Activated CD8-positive, alpha-beta T cell treated with anti-CD3 and anti-CD28 coated beads for 36 hours (primary cell): ENCODE measurements around the gene PRPF38A. TPM values are rescaled to one million over a fixed set of nuclear protein-coding genes. Genes with fewer than 3 reads are reported as not detected.

Experiments
- ATAC-seq: fragments of 200-7000 bp; cut with Tn5 transposase; one replicate; pipeline ENCODE4 v1.10.0; 2021; ENCODE audit warnings: mild to moderate bottlenecking, moderate library complexity
- CTCF ChIA-PET: fragments of 350-600 bp; sonication (Branson Sonifier 250); formaldehyde crosslinking; loops from one replicate; lab custom pipeline; 2021; ENCODE audit warnings: antibody characterized with exemption; lab: Charles Lee
- POLR2A ChIA-PET: fragments of 350-600 bp; sonication (Branson Sonifier 250); formaldehyde crosslinking; loops from one replicate; lab custom pipeline; 2021; ENCODE audit warnings: antibody characterized with exemption; lab: Charles Lee
- DNase-seq: peaks from one replicate; pipeline ENCODE4 v3.0.0-alpha.2; 2020
- H3K27ac Mint-ChIP-seq: one replicate; pipeline ENCODE4 v1.8.0; 2021; ENCODE audit warnings: mild to moderate bottlenecking, mixed read lengths
- H3K27me3 Mint-ChIP-seq: one replicate; pipeline ENCODE4 v1.8.0; 2021; ENCODE audit warnings: mixed read lengths
- H3K36me3 Mint-ChIP-seq: one replicate; pipeline ENCODE4 v1.8.0; 2021; ENCODE audit warnings: low read depth, mixed read lengths
- H3K4me1 Mint-ChIP-seq: one replicate; pipeline ENCODE4 v1.8.0; 2021; ENCODE audit warnings: low read depth, mixed read lengths
- H3K4me3 Mint-ChIP-seq: one replicate; pipeline ENCODE4 v1.8.0; 2021; ENCODE audit warnings: mild to moderate bottlenecking, moderate library complexity, mixed read lengths
- H3K9me3 Mint-ChIP-seq: one replicate; pipeline ENCODE4 v1.8.0; 2021; ENCODE audit warnings: mixed read lengths
- intact Hi-C: fragments of 100-400 bp; cut with micrococcal nuclease; formaldehyde crosslinking; loops from one replicate; pipeline ENCODE4 v1.10.0; 2022
- total RNA-seq, 2 experiments: library from RNA; stranded (reverse); gene quantifications; one replicate each; pipeline ENCODE4 v1.2.3, GENCODE V29; 2021
- TF ChIP-seq, protein P1 (sequence below): fragments of 200-600 bp; IDR thresholded peaks from one replicate; pipeline ENCODE4 v1.8.0; 2022; ENCODE audit warnings: antibody characterized with exemption, mild to moderate bottlenecking

PRPF38A gene
- total RNA-seq, 2 experiments from 2014 or later: 81.3 to 85.8 TPM

DNA sequence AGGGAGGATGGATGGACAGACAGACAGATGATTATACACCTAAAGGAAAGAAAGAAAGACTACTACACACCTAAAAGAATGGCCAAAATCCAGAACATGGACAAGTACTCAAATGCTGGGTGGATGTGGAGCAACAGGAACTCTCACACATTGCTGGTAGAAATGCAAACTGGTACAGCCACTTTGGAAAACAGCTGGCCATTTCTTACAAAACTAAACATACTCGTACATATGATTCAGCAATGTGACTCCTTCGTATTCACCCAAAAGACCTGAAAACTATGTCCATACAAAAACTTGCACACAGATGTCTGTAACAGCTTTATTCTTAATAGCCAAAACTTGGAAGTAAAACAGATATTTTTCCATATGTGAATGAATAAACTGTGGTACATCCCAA lies 51.3 kb downstream of the PRPF38A start:
- Mint-ChIP-seq H3K27me3 (no peaks in the 10 kb centered on the region), H3K36me3 (peaks cover 16% of the 10 kb centered on the region)

DNA sequence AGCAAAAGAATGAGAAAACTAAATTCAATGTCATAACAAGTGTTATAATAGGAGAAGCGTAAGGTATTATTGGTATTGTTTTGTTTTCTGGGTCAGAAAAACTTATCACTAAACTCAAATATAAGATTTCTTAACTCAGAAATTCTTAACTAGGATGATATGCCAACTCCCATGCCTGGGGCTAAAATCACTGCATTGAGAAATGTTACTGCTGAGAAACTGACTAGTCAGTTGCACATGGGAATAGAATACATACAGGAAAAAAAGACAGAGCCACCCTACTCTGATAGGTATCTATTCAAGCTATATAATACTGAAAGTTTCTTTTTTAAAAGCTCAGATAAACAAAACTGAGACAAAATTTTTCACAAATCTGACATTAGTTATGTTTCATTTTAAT lies 56.3 kb downstream of the PRPF38A start:
- ATAC-seq (no peak), DNase-seq (no peak)
- ChIA-PET POLR2A (no interaction called here), CTCF (interaction anchor here (1.7 kb wide), 1 partner anchor 14 kb away, joined by 4 read pairs; no protein-coding TSS in a partner anchor)
- H3K27me3 Mint-ChIP-seq: no peaks in the 10 kb centered on the region
- intact Hi-C loops: no loop called here
- H3K9me3 Mint-ChIP-seq: no peaks in the 10 kb centered on the region
- H3K4me3 Mint-ChIP-seq: no peak overlapping the region
- peaks cover 5% of the 10 kb centered on the region for H3K36me3 Mint-ChIP-seq
- H3K4me1 Mint-ChIP-seq: no peaks in the 10 kb centered on the region
- peak overlapping the region; percentile 26 for H3K27ac Mint-ChIP-seq
- TF ChIP-seq, protein P1, sequence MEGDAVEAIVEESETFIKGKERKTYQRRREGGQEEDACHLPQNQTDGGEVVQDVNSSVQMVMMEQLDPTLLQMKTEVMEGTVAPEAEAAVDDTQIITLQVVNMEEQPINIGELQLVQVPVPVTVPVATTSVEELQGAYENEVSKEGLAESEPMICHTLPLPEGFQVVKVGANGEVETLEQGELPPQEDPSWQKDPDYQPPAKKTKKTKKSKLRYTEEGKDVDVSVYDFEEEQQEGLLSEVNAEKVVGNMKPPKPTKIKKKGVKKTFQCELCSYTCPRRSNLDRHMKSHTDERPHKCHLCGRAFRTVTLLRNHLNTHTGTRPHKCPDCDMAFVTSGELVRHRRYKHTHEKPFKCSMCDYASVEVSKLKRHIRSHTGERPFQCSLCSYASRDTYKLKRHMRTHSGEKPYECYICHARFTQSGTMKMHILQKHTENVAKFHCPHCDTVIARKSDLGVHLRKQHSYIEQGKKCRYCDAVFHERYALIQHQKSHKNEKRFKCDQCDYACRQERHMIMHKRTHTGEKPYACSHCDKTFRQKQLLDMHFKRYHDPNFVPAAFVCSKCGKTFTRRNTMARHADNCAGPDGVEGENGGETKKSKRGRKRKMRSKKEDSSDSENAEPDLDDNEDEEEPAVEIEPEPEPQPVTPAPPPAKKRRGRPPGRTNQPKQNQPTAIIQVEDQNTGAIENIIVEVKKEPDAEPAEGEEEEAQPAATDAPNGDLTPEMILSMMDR: no peak

More for the DNA sequence above, 51.3 kb downstream of the PRPF38A start:
- DNase-seq (no peak), ATAC-seq (no peak)
- Mint-ChIP-seq H3K27ac (no peak overlapping the region), H3K4me3 (no peak overlapping the region), H3K9me3 (no peaks in the 10 kb centered on the region), H3K4me1 (no peaks in the 10 kb centered on the region)
- ChIA-PET POLR2A (no interaction called here), CTCF (no interaction called here)
- TF ChIP-seq, protein P1: no peak
- intact Hi-C loops: no loop called here

DNA sequence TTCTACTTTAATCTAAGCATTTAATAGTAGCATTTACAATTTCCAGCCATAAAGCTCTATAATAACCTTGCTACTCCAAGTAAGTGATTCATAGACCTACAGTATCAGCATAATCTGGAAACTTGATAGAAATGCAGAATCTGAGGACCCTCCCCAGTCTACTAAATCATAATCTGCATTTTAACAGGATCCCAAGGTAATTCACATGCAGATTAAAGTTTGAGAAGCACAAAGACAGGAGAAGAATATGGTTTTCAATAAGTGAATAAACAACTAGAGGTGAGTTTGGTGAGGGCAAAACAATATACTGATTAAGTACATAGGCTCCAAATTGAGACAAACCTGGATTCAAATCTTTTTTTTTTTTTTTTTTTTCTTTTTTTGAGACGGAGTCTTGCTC lies 57.4 kb downstream of the PRPF38A start:
- Mint-ChIP-seq H3K36me3 (peaks cover 5% of the 10 kb centered on the region), H3K4me3 (no peak overlapping the region), H3K9me3 (no peaks in the 10 kb centered on the region), H3K27me3 (no peaks in the 10 kb centered on the region), H3K27ac (no peak overlapping the region), H3K4me1 (no peaks in the 10 kb centered on the region)
- CTCF ChIA-PET: no interaction called here
- DNase-seq (no peak), ATAC-seq (no peak)
- POLR2A ChIA-PET: no interaction called here
- intact Hi-C loops: no loop called here
- TF ChIP-seq, protein P1: no peak

DNA sequence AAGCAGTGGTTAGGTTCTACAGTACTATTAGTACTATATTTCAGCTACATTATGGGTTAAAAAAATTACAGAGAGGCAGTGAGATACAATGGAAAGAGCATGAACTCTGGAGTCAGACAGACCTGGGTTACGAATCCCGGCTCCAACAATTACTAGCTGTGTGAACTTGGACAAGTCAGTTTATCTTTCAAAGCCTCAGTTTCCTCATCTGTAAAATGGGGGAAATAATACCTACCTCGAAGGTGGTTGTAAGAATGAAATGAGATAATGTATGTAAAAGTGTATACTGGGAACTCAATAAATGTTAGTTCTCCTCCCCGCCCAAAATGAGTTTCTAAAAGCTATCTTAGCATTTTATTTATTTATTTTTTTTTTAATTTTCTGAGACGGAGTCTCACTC lies 59.5 kb downstream of the PRPF38A start:
- Mint-ChIP-seq H3K4me3 (no peak overlapping the region), H3K9me3 (no peaks in the 10 kb centered on the region), H3K36me3 (peaks cover 6% of the 10 kb centered on the region), H3K4me1 (no peaks in the 10 kb centered on the region), H3K27me3 (no peaks in the 10 kb centered on the region), H3K27ac (no peak overlapping the region)
- ChIA-PET CTCF (interaction anchor here (0.9 to 1.9 kb wide), 2 partner anchors 12 to 203 kb away, joined by 3 to 6 read pairs; no protein-coding TSS in a partner anchor), POLR2A (interaction anchor here (0.6 to 1.5 kb wide), 3 partner anchors 11 to 351 kb away, joined by 3 to 4 read pairs (median 3); no protein-coding TSS in a partner anchor)
- no peak for DNase-seq
- TF ChIP-seq, protein P1: no peak
- intact Hi-C loops: no loop called here
- no peak for ATAC-seq

DNA sequence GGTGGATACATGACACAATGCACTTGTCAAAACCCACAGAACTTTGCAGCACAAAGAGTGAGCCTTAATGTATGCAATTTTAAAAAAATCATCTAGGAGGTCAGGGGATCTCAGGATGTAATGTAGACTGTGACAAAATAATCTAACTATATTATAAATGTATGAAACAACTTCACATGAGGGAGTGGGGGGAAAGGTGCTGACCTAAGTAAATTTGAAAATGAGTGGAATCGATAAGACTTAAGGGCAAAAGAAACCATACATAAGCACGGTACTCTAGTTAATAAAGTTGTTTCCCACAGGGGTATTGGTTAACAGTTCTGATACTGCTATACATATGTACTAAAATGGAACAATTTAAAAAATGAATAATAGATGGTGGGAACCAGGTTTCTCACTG lies 64.7 kb downstream of the PRPF38A start:
- no peaks in the 10 kb centered on the region for H3K27me3 Mint-ChIP-seq
- no peak overlapping the region for H3K27ac Mint-ChIP-seq
- peaks cover 9% of the 10 kb centered on the region for H3K36me3 Mint-ChIP-seq
- ATAC-seq (no peak), DNase-seq (no peak)
- ChIA-PET CTCF (no interaction called here), POLR2A (interaction anchor here (0.6 kb wide), 1 partner anchor 105 kb away, joined by 3 read pairs; no protein-coding TSS in a partner anchor)
- peaks cover 6% of the 10 kb centered on the region for H3K4me1 Mint-ChIP-seq
- H3K4me3 Mint-ChIP-seq: no peak overlapping the region
- no peaks in the 10 kb centered on the region for H3K9me3 Mint-ChIP-seq
- TF ChIP-seq, protein P1: no peak
- intact Hi-C loops: no loop called here

Other genes with a start within 250 kb of the PRPF38A start
- 10 to 100 TPM; 17.1 to 19.4 TPM for gene CC2D1B, start 38.4 kb upstream of the PRPF38A start, total RNA-seq
- gene ORC1, start 179 bp upstream of the PRPF38A start, total RNA-seq: 10 to 100 TPM; 51.0 to 51.8 TPM
- gene TUT4, start 148.5 kb downstream of the PRPF38A start, total RNA-seq: 10 to 100 TPM; 51.6 to 59.0 TPM
- 10 to 100 TPM; 21.5 TPM for gene GPX7, start 197.8 kb downstream of the PRPF38A start, total RNA-seq
- 10 to 100 TPM; 14.6 to 16.2 TPM for gene SHISAL2A, start 228.6 kb downstream of the PRPF38A start, total RNA-seq